T-helper 2 cell (primary cell): ENCODE results near the gene RFX2.
"Not testable (repeated sequence)": the region's sequence is repeated elsewhere in the genome, so short reads cannot be mapped to it uniquely, and the experiment has no call there.

ENCODE experiments used
- DNase-seq, 5 experiments: peaks; one replicate each; pipeline versions ENCODE4 v3.0.0 to v3.0.0-alpha.2; 2012 to 2022

Gene RFX2

GRCh38 chr19:6073858-6074708 is 36.2 kb downstream of the RFX2 start:
- no peak for DNase-seq

DNA sequence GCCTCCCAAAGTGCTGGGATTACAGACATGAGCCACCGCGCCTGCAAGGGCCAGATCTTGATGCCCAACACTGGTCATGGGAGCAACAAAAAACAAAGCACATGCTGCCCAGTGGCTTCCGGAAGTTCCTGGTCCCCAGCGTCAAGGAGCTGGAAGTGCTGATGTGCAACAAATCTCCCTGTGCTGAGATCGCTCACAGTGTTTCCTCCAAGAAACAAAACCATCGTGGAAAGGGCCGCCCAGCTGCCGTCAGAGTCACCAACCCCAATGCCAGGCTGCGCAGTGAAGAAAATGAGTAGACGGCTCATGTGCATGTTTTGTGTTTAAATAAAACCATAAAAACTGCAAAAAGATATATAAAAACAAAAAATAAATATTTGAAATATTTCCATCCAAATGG is 37.1 kb downstream of the RFX2 start:
- not testable (repeated sequence) for DNase-seq

DNA sequence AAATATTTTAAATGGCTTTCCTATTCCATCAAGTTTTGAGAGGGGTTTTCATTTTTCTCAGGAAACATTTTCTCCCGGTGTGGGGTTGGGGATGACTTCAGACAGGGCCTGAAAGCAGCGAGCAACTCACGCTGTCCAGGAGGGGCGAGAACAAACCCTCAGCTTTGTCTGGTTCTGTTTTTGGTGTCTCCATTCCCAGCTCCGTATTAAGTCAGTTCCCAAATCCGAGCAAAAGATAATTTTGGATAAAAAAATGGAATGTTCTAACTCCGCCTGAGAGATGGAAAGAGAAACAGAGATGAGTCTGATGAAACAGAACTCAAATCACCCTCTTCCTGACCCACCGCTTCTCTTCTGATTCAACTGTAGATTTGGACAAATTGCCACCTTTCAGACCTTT is 38.4 kb downstream of the RFX2 start:
- DNase-seq, result no peak

DNA sequence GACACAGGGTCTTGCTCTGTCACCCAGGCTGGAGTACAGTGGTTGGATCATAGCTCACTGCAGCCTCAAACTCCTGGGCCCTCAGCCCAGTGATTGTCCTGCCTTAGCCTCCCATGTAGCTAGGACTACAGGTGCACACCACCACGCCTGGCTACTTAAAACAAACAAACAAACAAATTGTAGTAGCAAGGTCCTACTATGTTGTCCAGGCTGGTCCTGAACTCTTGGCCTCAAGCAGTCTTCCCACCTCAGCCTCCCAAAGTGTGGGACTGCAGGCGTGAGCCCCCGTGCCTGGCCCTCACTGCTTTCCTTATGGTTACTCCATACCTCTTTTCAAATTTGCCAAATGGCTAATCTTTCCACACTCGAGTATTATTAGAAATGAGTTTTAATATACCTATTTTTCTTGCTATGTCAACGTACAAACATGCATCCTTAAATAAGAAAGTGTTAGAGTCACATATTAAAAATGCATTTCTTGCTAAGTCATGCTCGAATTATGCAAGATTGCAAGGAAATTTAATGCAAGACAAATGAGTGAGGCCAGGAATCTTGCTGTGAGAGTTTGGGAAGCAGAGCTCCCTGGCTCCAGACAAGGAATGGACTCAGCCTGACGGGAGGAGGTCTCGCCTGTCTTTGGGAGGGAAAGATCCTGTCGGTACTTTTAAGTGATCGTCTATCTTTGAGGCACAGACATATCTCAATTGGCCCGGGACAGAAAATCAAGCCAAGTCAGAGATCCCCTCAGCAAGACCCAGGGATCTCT is 39.4 kb downstream of the RFX2 start:
- no peak for DNase-seq

GRCh38 chr19:6070207-6070681 is 40.1 kb downstream of the RFX2 start:
- peak in 1 of 5 experiments; percentile 43 for DNase-seq

- DNase-seq, result peak in 1 of 5 experiments; percentile 53
Observed at GRCh38 chr19:6069268-6069791, 41.0 kb downstream of the RFX2 start.

DNA sequence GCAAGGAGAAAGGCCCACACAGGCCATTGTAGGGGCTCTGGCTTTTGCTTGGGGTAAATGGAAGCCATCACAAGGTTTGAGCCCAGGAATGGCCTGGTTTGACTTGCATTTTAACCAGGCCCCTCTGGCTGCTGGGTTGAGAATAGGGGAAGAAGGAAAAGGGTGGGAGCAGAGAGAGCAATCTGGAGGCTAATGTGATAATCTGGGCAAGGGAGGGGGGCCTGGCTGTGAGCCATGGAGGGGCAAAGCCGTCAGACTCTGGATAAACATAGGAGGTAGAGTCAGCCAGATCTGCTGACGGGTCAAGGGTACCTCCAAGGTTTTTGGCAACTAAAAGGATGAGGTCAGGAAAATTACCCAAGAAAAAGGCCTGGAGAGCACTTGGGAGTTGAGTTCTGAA is 41.6 kb downstream of the RFX2 start:
- DNase-seq, result no peak

DNA sequence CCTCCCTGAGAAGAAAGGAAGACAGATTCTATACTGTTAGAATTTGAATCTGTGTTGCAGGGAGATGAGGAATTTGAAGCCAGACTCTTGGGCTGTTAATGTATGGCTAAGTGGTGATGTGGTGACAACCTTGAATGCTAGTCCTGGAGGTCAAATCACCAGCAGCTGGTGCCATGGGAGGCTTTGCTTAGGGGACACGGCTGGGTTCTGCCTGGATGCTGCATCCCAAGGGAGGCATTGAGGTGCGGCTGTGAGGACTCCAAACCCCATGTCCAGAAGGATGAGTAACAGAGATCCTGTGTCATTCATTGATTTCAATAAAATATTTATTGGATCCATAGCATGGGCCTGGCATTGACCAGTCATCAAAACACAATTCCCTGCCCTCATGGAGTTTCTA is 42.3 kb downstream of the RFX2 start:
- DNase-seq, result no peak

DNA sequence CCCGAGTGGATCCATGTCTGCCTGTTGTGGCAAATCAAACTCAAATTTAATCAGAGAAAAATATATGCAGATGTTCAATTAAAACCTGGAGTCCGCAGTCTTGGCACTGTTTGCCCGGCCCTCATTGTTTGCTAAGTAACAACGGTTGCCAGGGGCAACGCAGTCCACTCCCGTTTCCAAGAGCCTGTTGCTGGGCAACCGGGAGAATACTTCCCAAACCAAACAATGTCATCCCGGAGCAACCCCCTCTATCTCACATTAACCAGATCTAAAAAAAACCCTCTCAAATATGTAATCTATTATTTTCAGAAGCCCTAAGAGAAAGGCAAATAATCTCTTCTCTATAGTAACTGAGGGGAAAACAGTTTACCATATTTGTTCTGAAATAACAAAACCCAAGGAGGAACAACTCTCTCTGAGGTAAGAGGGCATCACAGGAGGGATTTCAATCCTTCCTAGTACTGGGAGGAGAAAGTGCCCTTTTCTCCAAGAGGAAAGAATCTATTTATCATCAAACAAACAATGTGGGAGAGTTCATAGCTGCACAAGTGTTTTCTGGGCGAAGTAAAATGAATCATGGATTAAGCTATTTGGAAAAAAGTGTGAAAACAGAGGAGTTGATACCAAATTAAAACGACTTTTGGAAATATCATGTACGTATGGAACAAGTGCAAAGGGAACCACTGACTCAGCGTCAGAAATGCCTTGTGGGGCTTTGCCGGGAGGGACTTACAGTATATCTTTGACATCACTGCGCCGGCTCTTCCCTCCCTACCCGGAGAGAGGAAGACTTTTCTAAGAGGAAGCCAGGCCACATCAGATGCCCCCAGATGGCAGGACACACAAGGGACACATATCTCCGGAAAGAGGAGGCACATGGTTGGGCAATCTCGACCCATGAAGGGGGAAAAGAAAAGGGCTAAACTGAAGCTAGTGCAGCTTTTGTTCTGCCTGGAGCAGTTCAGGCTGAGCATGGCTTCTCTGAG is 43.3 kb downstream of the RFX2 start:
- DNase-seq, result peak in 1 of 5 experiments; percentile 32

DNA sequence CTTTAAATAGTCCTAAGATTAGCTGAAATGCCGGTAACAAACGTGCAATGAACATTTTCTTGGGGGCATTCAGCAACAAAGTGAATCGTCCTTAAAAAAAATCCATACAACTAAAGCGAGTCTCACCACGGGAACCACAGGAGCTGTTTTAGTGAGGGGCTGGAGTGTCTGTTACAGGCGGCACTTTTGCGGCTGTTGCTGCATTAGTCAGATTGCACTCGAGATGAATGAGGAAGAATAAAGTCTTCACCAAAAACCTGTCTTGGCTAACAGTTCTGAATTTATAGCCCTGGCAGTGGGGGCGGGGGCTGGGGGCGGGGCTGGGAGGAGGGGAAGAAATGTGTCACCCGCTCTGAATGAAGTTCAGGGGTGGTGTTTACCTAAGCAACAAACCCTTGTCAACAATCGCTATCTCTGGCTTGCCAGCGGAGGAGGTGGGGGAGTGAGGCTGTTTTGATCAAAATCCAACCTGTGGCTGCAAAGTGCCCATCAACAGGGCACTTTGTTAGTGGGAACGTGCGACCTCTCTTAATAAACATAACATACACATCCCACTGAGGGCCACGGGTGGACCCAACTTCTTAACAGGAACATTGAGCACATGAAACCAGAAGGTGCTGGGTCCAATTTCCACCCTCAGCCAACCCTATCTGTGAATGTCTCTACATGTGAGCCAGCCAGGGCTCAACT is 44.5 kb downstream of the RFX2 start:
- DNase-seq, result peak in 4 of 5 experiments; percentile 29 to 54 (median 34)

DNA sequence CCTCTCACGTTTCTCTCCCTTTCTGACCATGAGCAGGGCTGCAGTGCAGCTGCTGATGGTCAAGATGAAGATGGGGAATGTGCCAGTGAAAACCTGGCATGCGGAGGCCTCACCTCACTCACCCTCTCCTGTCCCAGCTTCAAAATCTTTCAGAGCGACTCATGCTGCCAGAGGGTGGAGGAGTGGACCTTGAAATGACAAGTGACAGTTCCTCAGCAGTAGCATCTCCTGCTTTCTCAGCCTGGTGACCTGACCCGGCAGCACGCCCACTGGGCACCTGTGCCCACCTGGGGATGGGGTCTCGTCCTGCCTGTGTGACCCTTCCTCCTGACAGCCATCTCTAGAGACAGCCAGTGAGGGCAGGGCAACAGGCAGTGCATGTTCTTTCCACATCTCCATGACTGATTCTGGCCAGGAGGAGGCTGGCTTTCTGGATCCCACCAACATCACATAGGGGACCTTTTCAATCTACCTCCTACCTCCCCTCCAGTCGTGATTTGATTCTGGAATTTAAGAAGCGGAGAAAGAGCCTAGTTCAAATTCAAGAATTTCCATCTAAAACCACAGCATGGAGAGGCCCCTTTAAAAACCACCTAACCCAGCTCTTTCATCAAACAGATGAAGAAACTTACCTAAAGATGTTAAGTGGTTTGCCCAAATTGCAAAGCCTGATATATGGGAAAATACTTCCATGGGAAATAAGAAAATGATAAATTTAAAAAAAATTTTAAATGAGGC is 45.8 kb downstream of the RFX2 start:
- no peak for DNase-seq

- DNase-seq, result no peak
Observed at GRCh38 chr19:6063576-6064335, 46.5 kb downstream of the RFX2 start.

- no peak for DNase-seq
Observed at GRCh38 chr19:6062961-6063575, 47.2 kb downstream of the RFX2 start.

DNA sequence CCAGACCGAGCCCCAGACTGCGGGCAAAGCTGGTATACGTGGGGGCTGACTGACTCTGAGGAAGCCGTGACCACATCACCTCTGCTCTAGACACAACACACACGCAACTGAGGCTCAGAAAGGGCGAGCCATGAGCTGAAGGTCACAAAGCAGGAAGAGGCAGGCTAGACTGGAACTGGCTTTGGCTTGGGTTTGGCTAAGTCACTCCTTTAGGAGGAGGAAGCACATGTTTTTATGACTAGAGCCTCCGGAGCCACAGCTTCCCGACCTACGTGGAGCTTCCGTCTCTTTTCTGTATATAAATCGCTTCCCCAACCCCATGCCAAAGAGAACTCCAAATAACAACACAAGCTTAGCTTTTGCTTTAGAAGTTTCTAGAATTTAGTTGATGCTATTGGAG is 48.0 kb downstream of the RFX2 start:
- peak in 2 of 5 experiments; percentile 10 to 32 for DNase-seq

DNA sequence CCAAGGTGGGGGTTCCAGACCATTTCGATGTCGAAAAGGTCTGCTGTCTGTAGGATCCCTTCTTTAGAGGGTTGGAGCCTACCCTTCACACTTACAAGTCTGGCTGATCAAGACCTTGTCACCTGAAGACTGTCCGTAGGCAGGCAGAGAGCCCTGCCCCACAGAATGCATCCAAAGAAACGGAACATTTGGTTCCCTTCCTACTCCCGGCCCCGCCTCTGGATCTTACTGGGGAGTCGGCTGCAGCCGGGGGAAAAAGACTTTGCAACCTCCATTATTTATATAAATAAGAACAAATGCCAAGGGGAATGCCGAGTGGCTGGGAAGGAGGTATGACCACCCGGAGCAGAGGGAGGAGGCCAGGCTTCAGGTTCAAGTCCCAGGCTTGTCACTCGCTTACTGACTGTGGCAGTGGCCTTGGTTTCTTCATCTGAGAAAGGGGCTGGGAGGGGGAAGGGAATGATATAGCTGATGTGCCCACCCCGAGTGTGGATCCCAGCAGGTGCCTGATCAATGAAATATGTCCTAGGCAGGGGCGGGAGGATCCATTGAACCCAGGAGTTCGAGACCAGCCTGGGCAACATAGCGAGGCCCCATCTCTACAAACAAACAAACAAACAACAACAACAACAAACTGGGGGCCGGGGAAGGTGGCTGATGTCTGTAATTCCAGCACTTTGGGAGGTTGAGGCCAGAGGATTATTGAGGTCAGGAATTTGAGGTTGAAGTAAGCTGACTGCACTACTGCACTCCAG is 48.7 kb downstream of the RFX2 start:
- no peak for DNase-seq

DNA sequence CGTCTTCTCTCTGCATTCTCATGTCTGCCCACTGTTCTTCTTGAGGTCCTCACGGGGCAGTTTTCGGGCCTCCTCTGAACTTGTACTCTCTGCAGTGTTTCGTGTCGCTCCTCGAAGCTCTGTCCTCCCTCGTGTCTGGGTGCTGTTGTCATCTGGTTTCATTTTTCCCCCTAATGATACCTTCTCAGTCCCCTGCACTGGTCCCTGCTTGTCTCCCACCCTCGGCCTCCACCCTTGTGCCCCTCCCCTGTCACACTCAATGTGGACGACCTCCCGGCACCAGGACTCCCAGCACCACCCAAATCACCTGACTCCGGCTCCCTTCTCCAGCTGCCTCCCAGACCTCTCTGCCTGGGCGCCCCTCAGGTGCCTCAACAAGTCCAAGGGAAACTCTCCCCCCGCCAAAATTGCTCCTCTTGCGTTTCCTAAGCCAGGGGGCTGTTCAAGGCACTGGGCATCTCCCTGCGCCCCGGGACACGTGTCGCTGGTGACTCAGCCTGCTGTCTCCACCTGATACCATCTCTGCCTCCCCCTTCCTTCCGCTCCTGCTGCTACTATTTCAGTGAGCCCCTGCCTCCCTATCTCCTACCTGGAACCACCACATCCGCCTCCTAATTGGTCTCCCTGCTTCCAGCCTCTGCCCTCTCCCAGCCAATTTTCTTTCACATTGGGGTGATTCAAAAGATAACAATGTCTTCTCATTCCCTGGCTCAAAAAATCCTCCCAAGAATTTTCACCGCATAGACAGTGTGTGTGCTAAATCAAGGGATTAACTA is 49.5 kb downstream of the RFX2 start:
- peak in 4 of 5 experiments; percentile 20 to 42 (median 40) for DNase-seq

DNA sequence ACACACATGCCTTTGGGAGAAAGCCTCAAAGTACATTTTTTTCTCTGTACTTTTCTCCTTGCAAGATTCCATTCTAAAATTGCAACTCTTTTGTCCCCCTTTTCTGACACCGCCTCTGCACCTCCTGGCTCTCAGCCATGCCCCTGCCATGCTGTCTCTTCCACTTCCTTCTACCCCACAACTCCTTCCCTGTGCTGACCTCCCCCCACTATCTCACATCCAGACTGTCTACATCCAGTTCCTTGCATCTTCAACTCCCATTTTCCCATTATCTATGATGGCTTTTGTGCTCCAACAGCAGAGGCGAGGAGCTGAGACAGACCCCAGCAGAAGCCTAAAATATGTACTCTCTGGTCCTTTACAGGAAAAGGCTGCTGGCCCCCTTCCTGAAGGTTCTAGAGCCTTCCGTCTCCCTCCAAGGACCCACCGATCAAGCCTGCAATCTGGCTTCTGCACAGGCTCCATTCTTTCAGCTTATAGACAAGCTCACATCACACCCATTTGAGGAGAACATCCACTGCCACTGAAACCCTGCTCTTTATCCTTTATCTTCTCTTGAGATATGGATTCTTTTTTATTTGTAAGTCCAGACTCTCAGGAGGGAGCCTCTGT is 50.2 kb downstream of the RFX2 start:
- DNase-seq, result no peak
